ENCODE results near the gene FMO5. TPM values are rescaled to one million over a fixed set of nuclear protein-coding genes. Genes with fewer than 3 reads are reported as not detected.

The FMO5 gene
- total and polyA plus RNA-seq, 4 donors: 36.0 to 152 (median 99.1) TPM

DNA sequence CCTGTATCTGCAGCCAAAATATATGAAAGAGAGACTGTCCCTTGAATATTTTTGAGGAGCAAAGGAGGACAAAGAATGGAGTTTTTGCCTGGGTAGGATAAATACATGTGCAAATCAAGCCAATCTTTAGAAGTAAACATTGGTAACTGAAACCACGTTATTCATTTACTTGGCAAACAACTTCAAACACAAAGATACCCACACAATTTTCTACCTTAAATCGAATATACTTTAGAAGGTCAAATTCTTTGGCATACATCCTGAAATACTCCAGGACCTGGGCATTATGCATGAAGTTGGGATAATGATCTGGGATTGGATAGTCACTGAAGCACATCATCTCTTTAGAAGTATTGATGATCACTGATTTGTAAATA, 9.6 kb downstream of the FMO5 start:
- no peak overlapping the region for H3K4me3 ChIP-seq (ENCODE audit: low read depth in 1 of 3, low read length in 3 of 3)
- peak overlapping the region; percentile 42 to 44 for H3K27ac ChIP-seq (ENCODE audit: low read depth in 1 of 2, low read length in 2 of 2)
- TF ChIP-seq, protein P1, sequence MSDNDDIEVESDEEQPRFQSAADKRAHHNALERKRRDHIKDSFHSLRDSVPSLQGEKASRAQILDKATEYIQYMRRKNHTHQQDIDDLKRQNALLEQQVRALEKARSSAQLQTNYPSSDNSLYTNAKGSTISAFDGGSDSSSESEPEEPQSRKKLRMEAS (IDR thresholded peaks at IDR 0.05): peak; percentile 46
- no peak for TF ChIP-seq ATF3 (IDR thresholded peaks at IDR 0.05)
- TF ChIP-seq, protein P2, sequence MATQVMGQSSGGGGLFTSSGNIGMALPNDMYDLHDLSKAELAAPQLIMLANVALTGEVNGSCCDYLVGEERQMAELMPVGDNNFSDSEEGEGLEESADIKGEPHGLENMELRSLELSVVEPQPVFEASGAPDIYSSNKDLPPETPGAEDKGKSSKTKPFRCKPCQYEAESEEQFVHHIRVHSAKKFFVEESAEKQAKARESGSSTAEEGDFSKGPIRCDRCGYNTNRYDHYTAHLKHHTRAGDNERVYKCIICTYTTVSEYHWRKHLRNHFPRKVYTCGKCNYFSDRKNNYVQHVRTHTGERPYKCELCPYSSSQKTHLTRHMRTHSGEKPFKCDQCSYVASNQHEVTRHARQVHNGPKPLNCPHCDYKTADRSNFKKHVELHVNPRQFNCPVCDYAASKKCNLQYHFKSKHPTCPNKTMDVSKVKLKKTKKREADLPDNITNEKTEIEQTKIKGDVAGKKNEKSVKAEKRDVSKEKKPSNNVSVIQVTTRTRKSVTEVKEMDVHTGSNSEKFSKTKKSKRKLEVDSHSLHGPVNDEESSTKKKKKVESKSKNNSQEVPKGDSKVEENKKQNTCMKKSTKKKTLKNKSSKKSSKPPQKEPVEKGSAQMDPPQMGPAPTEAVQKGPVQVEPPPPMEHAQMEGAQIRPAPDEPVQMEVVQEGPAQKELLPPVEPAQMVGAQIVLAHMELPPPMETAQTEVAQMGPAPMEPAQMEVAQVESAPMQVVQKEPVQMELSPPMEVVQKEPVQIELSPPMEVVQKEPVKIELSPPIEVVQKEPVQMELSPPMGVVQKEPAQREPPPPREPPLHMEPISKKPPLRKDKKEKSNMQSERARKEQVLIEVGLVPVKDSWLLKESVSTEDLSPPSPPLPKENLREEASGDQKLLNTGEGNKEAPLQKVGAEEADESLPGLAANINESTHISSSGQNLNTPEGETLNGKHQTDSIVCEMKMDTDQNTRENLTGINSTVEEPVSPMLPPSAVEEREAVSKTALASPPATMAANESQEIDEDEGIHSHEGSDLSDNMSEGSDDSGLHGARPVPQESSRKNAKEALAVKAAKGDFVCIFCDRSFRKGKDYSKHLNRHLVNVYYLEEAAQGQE (IDR thresholded peaks at IDR 0.05): peak; percentile 44
- TF ChIP-seq RAD21 (IDR thresholded peaks at IDR 0.05): peak in 1 of 2 donors; percentile 51
- peak in 1 of 2 donors; percentile 14 for TF ChIP-seq GABPA (IDR thresholded peaks at IDR 0.05 in 1 of 2, conservative IDR thresholded peaks at IDR 0.05 in 1 of 2)
- no peak for TF ChIP-seq HNF4G (IDR thresholded peaks at IDR 0.05)
- no peak for TF ChIP-seq CTCF (IDR thresholded peaks at IDR 0.05; ENCODE audit: low read depth, low read length, missing input control)
- TF ChIP-seq YY1 (IDR thresholded peaks at IDR 0.05): peak; percentile 67
- peak; percentile 58 for TF ChIP-seq SP1 (IDR thresholded peaks at IDR 0.05)
- TF ChIP-seq FOXA2 (IDR thresholded peaks at IDR 0.05): peak; percentile 77
- TF ChIP-seq HNF4A (conservative IDR thresholded peaks at IDR 0.05): peak; percentile 52 to 61
- TF ChIP-seq, protein P3, sequence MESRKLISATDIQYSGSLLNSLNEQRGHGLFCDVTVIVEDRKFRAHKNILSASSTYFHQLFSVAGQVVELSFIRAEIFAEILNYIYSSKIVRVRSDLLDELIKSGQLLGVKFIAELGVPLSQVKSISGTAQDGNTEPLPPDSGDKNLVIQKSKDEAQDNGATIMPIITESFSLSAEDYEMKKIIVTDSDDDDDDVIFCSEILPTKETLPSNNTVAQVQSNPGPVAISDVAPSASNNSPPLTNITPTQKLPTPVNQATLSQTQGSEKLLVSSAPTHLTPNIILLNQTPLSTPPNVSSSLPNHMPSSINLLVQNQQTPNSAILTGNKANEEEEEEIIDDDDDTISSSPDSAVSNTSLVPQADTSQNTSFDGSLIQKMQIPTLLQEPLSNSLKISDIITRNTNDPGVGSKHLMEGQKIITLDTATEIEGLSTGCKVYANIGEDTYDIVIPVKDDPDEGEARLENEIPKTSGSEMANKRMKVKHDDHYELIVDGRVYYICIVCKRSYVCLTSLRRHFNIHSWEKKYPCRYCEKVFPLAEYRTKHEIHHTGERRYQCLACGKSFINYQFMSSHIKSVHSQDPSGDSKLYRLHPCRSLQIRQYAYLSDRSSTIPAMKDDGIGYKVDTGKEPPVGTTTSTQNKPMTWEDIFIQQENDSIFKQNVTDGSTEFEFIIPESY (IDR thresholded peaks at IDR 0.05): peak; percentile 64
- TF ChIP-seq FOXA1 (IDR thresholded peaks at IDR 0.05): peak; percentile 68
- TF ChIP-seq RXRA (IDR thresholded peaks at IDR 0.05): peak; percentile 78 to 81
- peak in 1 of 2 donors; percentile 64 for TF ChIP-seq JUND (IDR thresholded peaks at IDR 0.05)
- no peak for TF ChIP-seq TAF1 (conservative IDR thresholded peaks at IDR 0.05)
- no peak for TF ChIP-seq NR2F2 (IDR thresholded peaks at IDR 0.05)
- TF ChIP-seq EGR1 (IDR thresholded peaks at IDR 0.05; ENCODE audit: low read depth in 2 of 2): peak in 1 of 2 donors; percentile 4
- H3K9me3 ChIP-seq (ENCODE audit: control insufficient read depth in 4 of 4, low read length in 3 of 4): no peaks in the 10 kb centered on the region
- H3K4me1 ChIP-seq (ENCODE audit: control insufficient read depth in 4 of 4, insufficient read depth in 4 of 4, low read length in 3 of 4): peaks cover 11 to 77% (median 55%) of the 10 kb centered on the region in 4 donors
- H3K9ac ChIP-seq (ENCODE audit: low read depth in 1 of 2, low read length in 2 of 2): no peak overlapping the region
- no peaks in the 10 kb centered on the region for H3K27me3 ChIP-seq (ENCODE audit: control insufficient read depth in 4 of 4, insufficient read depth in 4 of 4, low read length in 3 of 4)
- 21% methylated on average over 2 of the region's 2 CpGs for WGBS
- DNase-seq (ENCODE audit: low spot score): no peak
- peaks cover 0 to 37% (median 21%) of the 10 kb centered on the region in 4 donors for H3K36me3 ChIP-seq (ENCODE audit: control insufficient read depth in 4 of 4, insufficient read depth in 3 of 4, low read depth in 1 of 4, low read length in 3 of 4)

Data from liver (tissue), 9 donors.